Measurements from ENCODE around the gene DLG2. TPM values are rescaled to one million over a fixed set of nuclear protein-coding genes. Genes with fewer than 3 reads are reported as not detected.

DLG2 gene
- total RNA-seq, 1 donor, result 3.0 TPM

DNA sequence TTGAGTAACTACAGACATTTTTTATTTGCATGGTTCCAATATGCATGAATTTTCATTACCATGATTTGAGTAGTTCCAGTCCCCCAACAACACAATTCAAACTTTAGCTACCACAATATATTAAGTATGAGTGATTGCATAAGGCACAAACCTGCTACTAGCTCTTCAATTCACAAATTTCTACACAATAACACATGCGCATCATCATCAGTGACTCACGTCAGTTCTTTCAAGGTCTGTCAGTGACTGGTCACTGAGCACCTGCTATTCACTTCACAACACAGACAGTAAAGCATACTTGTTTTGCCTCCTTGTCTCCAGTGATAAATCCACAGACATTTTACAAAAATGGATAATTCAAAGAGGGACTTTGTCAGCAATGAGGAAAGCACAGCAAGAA, 1905.9 kb downstream of the DLG2 start:
- no peak for DNase-seq (ENCODE audit: low read depth)

DNA sequence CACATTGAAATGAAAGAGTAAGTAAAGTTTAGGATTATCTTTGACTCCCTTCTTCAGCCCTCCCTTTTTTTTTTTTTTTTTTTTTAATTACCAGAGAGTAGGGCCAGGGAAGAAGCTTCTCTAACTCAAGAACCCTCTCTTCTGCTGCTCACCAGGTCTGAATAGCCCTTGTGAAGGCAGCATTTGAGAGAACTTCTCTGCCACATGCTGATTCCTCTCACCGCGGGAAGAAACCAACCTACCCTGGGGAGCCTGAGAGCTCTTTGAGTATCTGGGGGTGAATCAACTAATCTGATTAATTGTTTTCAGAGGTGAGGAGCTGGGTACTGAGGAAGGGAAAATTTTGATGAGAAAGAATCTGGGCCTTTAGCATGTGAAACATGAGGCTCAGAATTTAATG, 1906.5 kb downstream of the DLG2 start:
- no peak overlapping the region for H3K4me3 ChIP-seq (ENCODE audit: low read depth, low read length)
- no peak for DNase-seq (ENCODE audit: low read depth)
- TF ChIP-seq, protein P1, sequence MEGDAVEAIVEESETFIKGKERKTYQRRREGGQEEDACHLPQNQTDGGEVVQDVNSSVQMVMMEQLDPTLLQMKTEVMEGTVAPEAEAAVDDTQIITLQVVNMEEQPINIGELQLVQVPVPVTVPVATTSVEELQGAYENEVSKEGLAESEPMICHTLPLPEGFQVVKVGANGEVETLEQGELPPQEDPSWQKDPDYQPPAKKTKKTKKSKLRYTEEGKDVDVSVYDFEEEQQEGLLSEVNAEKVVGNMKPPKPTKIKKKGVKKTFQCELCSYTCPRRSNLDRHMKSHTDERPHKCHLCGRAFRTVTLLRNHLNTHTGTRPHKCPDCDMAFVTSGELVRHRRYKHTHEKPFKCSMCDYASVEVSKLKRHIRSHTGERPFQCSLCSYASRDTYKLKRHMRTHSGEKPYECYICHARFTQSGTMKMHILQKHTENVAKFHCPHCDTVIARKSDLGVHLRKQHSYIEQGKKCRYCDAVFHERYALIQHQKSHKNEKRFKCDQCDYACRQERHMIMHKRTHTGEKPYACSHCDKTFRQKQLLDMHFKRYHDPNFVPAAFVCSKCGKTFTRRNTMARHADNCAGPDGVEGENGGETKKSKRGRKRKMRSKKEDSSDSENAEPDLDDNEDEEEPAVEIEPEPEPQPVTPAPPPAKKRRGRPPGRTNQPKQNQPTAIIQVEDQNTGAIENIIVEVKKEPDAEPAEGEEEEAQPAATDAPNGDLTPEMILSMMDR (IDR thresholded peaks at IDR 0.05; ENCODE audit: insufficient read depth, low read length), result no peak

More for the DNA sequence above, 1905.9 kb downstream of the DLG2 start:
- TF ChIP-seq, protein P1 (IDR thresholded peaks at IDR 0.05; ENCODE audit: insufficient read depth, low read length), result no peak
- H3K4me3 ChIP-seq (ENCODE audit: low read depth, low read length), result no peak overlapping the region

DNA sequence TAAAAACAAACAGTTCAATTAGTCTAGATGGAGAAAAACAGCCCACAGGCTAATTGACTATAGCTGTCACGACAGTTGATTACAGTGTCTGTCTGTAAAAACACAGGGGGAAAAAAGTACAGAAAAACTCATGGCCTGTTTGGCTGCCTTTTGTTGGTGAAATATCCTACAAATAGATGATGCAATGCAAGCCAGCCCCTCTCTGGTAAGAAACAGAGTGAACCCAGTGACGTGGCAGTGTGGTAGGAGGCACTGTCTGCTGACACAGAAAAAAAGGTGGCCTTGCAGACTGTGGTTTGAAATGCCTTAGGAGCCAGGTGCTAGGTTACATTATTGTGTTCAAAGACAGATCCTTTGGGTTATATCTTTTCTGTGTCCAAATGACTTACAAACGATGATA, 1909.6 kb downstream of the DLG2 start:
- DNase-seq (ENCODE audit: low read depth), result no peak
- TF ChIP-seq, protein P1 (IDR thresholded peaks at IDR 0.05; ENCODE audit: insufficient read depth, low read length), result no peak
- no peak overlapping the region for H3K4me3 ChIP-seq (ENCODE audit: low read depth, low read length)

DNA sequence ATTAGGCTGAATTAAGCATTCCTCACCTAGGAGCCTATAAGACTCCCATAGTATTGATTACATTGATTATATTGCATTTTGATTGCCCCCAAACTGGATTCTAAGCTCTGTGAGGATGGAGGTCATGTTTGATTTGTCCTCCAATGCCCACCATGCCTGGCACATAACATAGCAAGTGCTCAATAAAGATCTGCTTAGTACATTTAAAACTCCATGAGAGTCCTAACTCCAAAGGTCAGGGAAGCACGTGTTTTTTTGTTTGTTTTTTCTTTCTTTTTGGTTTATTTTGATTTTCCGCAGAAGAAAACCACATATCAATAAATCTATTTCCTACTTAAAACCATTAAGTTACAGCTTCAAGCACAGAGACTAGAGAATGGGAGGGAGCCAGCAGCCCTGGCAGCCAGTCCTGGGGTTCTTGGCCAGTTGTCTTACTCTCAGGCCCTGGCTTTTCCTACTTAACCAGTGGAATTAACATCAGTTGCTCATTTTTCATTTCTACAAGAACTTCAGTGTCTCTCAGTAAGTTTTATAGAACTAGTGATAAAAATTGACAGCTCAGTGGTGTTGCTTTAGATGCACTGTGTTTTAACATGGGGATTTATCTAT, 1911.1 kb downstream of the DLG2 start:
- H3K4me3 ChIP-seq (ENCODE audit: low read depth, low read length), result no peak overlapping the region
- DNase-seq (ENCODE audit: low read depth), result no peak
- TF ChIP-seq, protein P1 (IDR thresholded peaks at IDR 0.05; ENCODE audit: insufficient read depth, low read length), result no peak

DNA sequence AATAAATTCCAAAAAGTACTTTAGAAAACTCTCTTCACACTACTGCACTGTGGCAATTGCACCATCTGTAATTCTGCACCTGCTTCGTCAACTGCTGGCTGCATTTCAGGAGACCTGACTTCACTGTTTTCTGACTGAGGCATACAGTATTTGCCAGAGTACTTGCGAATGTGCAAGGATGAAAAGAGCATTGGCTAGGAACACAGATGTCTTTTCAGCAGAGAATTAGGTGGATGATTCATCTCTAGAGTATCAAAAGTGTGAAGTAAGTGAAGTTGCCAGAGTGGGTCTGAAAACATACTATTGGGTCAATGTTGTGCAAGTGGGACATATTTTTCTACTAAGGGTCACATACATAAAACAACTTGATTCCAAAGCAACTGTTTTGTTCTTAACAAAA, 1913.4 kb downstream of the DLG2 start:
- TF ChIP-seq, protein P1 (IDR thresholded peaks at IDR 0.05; ENCODE audit: insufficient read depth, low read length), result no peak
- no peak for DNase-seq (ENCODE audit: low read depth)
- no peak overlapping the region for H3K4me3 ChIP-seq (ENCODE audit: low read depth, low read length)

DNA sequence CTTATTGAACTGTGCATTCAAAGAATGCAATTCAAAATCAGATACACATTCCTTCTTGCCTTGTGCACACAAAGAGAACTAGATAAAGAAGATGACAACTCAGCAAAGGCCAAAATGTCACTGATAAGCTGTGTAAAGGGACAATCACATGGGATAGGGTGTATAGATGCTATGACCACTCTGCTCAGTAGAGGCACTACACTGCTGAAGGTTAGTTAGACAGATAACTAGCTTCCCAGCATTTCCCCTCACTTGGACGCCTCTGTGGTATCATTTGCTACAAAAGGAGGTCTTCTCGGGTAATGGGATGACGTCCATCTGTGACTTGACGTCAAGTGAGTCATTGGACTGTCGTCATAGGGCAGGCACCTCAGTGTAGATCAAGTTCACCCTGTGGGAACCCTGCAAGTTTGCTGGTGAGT, 1916.0 kb downstream of the DLG2 start:
- no peak overlapping the region for H3K4me3 ChIP-seq (ENCODE audit: low read depth, low read length)
- no peak for DNase-seq (ENCODE audit: low read depth)
- TF ChIP-seq, protein P1 (IDR thresholded peaks at IDR 0.05; ENCODE audit: insufficient read depth, low read length), result no peak

DNA sequence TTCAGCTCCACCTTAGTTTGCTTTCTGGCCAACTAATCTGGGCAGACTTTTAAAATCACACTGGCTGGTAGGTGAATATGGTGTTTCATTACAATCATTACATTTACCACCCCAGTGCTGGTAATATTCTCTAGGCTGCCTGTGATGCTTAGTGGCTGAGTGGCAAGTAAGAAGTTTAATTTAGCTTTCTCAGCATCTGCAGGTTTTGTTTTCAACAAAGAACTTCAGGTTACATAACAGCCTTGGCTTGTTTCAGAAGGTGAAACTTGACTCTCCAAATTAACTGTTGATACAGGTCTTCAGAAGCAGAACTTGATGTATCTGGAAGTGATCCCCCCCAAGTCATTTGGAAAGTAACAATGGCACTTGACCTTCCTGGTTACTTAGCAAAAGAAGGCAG, 1917.7 kb downstream of the DLG2 start:
- H3K4me3 ChIP-seq (ENCODE audit: low read depth, low read length), result no peak overlapping the region
- TF ChIP-seq, protein P1 (IDR thresholded peaks at IDR 0.05; ENCODE audit: insufficient read depth, low read length), result no peak
- no peak for DNase-seq (ENCODE audit: low read depth)
